Muscle layer of colon (tissue), 2 donors: ENCODE measurements around the gene CCL15.

Experiments
- H3K27ac ChIP-seq: one replicate; pipeline ENCODE4 v1.7.0; 2013; ENCODE audit warnings: low read depth, mild to moderate bottlenecking, low read length, moderate library complexity
- H3K27me3 ChIP-seq, 2 donors: one replicate each; pipeline ENCODE4 v1.7.0; 2013; ENCODE audit warnings: low read length in 2 of 2, mild to moderate bottlenecking in 2 of 2; ENCODE audit not compliant: insufficient read depth in 2 of 2, control insufficient read depth in 1 of 2
- H3K36me3 ChIP-seq: one replicate; pipeline ENCODE4 v1.7.0; 2013; ENCODE audit warnings: mild to moderate bottlenecking, low read length; ENCODE audit not compliant: insufficient read depth
- H3K4me1 ChIP-seq: one replicate; pipeline ENCODE4 v1.7.0; 2013; ENCODE audit warnings: mild to moderate bottlenecking, low read length; ENCODE audit not compliant: insufficient read depth
- H3K4me3 ChIP-seq, 2 donors: one replicate each; pipeline ENCODE4 v1.7.0; 2013; ENCODE audit warnings: low read length in 2 of 2, low read depth in 1 of 2, mild to moderate bottlenecking in 1 of 2, moderate library complexity in 1 of 2
- H3K9ac ChIP-seq: one replicate; pipeline ENCODE4 v1.7.0; 2013; ENCODE audit warnings: low read length
- H3K9me3 ChIP-seq: one replicate; pipeline ENCODE4 v1.7.0; 2013; ENCODE audit warnings: mild to moderate bottlenecking, low read length
- donor health status: abdominal sarcoma.
- donor health status: Adenocarcinoma of cecum.

Gene CCL15, protein sequence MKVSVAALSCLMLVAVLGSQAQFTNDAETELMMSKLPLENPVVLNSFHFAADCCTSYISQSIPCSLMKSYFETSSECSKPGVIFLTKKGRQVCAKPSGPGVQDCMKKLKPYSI

DNA sequence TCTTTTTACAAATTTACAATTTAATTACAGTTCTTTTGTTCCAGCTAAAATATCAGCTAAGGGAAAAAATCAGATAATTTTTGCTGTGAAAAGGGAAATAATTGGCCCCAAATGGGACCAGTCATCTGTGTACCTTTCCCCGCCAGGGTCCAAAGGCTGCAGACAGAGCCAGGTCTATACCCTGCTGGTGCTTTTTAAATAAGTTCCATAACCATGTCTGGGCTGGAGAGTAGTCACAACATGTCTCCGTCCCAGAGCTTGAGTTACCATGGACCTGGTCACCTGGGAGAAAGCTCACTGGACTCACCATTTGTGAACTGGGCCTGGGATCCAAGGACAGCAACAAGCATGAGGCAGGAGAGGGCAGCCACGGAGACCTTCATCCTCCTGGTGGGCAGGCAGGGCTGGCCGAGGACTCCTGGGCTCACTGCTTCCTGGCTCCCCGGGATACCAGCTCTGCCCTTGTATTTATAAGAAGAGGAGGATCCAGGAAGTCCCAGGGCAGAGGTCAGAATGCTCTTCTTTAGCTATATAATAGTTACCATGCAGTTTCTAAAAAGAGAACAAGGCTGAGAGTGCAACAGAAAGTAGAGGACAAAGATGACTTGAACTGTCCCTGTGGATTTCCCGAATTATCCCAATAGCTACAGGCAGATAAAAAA, at the start of gene CCL15:
Gene CCL15, minus strand, starts transcription at position 444 of the 662 bp plus-strand sequence. Its CDS starts 61 bp downstream, at position 383.
- no peak within 1 kb of the TSS for H3K9ac ChIP-seq
- H3K4me1 ChIP-seq, result no peaks in the 10 kb centered on the region

DNA sequence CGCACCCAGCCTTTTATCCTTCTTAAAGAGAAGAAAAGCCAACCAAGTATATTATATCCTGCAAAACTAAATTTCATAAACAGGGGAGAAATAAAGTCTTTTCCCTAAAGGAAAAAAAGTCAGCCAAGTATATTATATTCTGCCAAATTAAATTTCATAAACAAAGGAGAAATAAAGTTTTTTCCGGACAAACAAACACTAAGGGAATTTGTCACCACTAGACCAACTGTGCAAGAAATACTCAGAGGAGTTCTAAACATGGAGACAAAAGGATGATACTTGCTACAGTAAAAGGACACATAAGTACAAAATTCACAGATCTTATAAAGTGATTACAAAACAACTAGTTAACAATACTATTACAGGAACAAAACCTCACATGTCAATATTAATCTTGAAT, 48.3 kb upstream of the CCL15 start:
- no peaks in the 10 kb centered on the region for H3K27me3 ChIP-seq
- H3K36me3 ChIP-seq, result no peaks in the 10 kb centered on the region
- H3K4me1 ChIP-seq, result no peaks in the 10 kb centered on the region
- no peak overlapping the region for H3K4me3 ChIP-seq
- no peak overlapping the region for H3K9ac ChIP-seq
- no peak overlapping the region for H3K27ac ChIP-seq
- H3K9me3 ChIP-seq, result peaks cover 6% of the 10 kb centered on the region

More for the DNA sequence above, at the start of gene CCL15:
- H3K9me3 ChIP-seq, result no peaks in the 10 kb centered on the region
- H3K4me3 ChIP-seq, result no peak within 1 kb of the TSS
- no peaks in the 10 kb centered on the region for H3K36me3 ChIP-seq
- H3K27ac ChIP-seq, result no peak within 1 kb of the TSS
- no peaks in the 10 kb centered on the region for H3K27me3 ChIP-seq

DNA sequence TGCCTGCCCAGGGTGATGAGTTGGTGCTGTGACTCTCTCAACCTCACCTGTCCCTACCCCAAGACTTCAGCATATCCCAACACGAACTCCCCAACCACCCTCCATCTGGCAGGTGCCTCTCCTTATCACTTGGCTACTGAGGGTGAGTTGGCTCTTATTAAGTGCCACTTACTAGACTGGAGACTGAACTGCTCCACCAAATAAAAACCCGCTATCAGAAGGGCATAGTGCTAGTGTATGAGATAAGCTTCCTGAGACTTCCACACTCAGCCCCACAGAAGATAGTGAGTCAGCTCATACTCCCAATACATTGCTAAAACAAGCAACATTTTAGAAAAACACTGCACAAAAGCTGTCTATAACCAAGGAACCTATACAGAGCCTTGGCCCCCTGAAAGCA, 46.7 kb upstream of the CCL15 start:
- Histone ChIP-seq H3K36me3 (no peaks in the 10 kb centered on the region), H3K4me3 (no peak overlapping the region), H3K27me3 (no peaks in the 10 kb centered on the region), H3K9ac (no peak overlapping the region), H3K4me1 (no peaks in the 10 kb centered on the region), H3K9me3 (peaks cover 6% of the 10 kb centered on the region), H3K27ac (no peak overlapping the region)

DNA sequence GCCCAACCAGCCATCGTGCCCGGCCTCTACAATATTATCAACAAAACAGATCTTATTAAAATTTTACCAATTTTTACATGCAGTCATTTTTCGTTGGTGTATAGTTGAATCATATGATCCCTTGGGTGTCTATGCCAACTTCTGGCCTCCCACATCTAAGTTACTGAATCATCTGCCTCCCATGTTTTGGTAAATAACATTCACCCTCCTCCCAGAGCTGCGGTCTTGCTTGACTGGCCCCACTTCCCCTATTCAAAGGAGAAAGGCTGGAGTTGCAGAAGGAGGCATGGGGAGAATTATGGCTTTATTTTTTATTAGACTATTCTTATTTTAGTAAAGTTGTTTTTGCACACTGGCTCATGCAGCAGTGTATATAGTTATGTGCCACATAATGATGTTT, 34.9 kb upstream of the CCL15 start:
- H3K27me3 ChIP-seq, result no peaks in the 10 kb centered on the region
- no peaks in the 10 kb centered on the region for H3K36me3 ChIP-seq
- H3K27ac ChIP-seq, result no peak overlapping the region
- H3K9ac ChIP-seq, result no peak overlapping the region
- H3K4me3 ChIP-seq, result no peak overlapping the region
- no peaks in the 10 kb centered on the region for H3K9me3 ChIP-seq
- H3K4me1 ChIP-seq, result no peaks in the 10 kb centered on the region

DNA sequence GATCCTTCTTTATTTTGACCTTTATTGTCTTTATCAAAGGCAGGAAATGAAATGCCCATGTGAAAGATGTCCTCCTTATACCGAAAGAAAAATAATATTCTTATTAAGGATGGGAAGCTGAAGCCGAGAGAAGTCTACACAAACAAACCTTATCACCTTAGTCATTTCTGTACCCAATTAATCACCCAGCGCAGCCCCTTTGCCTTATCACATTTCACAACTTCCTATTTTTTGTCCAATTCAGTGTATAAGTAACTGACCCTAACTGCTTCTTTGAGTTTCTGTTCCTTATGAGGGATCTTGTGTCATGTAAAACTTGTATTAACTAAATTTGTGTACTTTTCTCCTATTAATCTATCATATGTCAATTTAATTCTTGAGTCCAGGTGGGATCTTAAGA, 32.8 kb upstream of the CCL15 start:
- Histone ChIP-seq H3K4me1 (no peaks in the 10 kb centered on the region), H3K4me3 (no peak overlapping the region), H3K27ac (no peak overlapping the region), H3K9ac (no peak overlapping the region), H3K27me3 (no peaks in the 10 kb centered on the region), H3K9me3 (no peaks in the 10 kb centered on the region), H3K36me3 (no peaks in the 10 kb centered on the region)

DNA sequence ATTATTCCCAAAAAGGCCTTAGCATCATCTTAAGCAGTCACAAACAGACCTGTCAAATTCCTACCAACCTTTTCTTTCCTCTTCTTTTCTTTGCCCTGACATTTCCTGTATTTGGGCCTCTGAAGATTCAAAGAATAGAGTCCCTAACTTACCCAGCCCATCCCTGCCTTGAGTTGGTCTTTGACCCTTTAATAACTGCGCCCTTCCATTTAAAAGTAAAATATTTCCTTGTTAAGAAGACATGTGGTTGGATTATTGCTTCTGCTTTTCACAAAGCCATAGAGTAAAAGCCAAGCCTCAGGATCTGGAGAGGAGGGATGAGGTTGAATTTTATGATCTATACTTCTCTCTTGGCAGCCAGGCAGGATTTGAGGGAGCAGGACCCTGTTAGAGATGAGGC, 29.6 kb upstream of the CCL15 start:
- no peaks in the 10 kb centered on the region for H3K27me3 ChIP-seq
- no peaks in the 10 kb centered on the region for H3K36me3 ChIP-seq
- H3K27ac ChIP-seq, result no peak overlapping the region

DNA sequence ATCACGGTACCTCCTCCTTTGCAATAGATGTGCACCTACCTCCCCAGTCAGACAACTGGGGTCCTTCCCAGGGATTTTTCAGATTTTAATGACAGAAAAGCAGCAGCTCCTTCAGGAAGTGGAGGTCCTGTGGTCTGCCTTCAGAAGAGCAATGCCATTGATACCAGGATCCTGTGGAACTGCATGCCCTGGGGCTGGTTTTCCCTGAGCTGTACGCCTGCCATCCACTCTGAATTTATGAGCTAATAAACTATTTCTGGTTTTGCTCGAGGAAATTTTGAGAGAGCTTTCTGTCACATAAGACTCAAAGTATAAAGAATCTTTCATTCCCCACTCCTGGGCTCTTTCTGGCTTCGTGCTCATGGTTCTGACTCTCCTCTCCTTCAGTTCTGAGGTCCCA, 26.4 kb upstream of the CCL15 start:
- Histone ChIP-seq H3K27me3 (no peaks in the 10 kb centered on the region), H3K27ac (no peak overlapping the region), H3K9me3 (no peaks in the 10 kb centered on the region), H3K4me1 (no peaks in the 10 kb centered on the region), H3K4me3 (no peak overlapping the region), H3K36me3 (no peaks in the 10 kb centered on the region), H3K9ac (no peak overlapping the region)

More for the DNA sequence above, 29.6 kb upstream of the CCL15 start:
- Histone ChIP-seq H3K4me1 (no peaks in the 10 kb centered on the region), H3K9me3 (no peaks in the 10 kb centered on the region), H3K9ac (no peak overlapping the region), H3K4me3 (no peak overlapping the region)

DNA sequence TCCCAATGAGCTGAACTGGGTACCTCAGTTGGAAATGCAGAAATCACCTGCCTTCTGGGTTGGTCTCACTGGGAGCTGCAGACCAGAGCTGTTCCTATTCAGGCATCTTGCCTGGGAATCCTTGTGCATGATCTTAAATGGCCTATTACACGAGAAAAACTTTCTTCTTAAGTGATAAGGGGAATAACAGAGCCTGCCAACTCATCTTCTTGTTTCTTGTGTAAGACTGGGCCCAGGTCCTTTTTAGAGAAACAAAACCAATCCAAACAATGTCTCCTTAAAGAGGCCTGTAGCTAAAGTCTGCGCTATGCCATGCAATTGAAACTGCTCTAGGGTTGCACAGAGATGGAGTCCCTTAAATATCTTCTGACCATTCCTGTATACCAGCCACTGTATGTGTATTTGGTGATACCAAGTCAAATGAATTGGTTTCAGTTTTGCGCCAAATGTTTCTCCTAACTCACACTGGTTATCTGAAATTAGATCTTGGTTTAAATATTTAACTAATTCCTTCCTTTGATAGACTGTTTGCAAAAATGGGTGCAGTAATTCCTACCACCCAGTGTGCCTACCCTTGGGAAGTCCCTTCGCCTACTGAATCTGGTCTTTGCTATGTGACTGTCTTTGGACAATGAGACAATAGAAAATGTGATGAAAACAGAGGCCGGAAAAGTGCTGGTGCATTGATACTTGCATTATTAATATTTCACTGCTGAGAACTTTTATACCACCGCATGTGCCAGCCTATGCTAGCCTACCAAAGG, 22.9 kb upstream of the CCL15 start:
- Histone ChIP-seq H3K36me3 (no peaks in the 10 kb centered on the region), H3K9ac (no peak overlapping the region), H3K27me3 (no peaks in the 10 kb centered on the region), H3K4me1 (no peaks in the 10 kb centered on the region), H3K9me3 (no peaks in the 10 kb centered on the region), H3K4me3 (no peak overlapping the region), H3K27ac (no peak overlapping the region)

DNA sequence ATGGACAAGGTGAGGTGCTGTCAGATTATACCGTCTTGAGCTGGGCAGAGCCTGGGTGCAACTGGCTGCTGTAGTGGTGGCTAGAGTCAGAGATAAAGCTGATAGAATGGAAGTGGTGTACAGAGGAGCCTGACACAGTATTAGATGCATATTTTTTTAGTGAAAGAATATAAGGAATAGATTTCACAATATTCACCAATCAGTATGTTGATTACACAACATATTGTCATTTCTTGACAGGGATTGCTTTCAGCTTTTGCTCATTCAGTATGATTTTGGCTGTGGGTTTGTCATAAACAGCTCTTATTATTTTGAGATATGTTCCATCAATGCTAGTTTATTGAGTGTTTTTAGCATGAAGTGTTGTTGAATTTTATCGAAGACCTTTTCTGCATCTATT, 18.1 kb upstream of the CCL15 start:
- H3K9ac ChIP-seq, result no peak overlapping the region
- H3K27me3 ChIP-seq, result no peaks in the 10 kb centered on the region
- H3K9me3 ChIP-seq, result no peaks in the 10 kb centered on the region
- no peak overlapping the region for H3K27ac ChIP-seq
- H3K4me3 ChIP-seq, result no peak overlapping the region
- no peaks in the 10 kb centered on the region for H3K36me3 ChIP-seq
- no peaks in the 10 kb centered on the region for H3K4me1 ChIP-seq

DNA sequence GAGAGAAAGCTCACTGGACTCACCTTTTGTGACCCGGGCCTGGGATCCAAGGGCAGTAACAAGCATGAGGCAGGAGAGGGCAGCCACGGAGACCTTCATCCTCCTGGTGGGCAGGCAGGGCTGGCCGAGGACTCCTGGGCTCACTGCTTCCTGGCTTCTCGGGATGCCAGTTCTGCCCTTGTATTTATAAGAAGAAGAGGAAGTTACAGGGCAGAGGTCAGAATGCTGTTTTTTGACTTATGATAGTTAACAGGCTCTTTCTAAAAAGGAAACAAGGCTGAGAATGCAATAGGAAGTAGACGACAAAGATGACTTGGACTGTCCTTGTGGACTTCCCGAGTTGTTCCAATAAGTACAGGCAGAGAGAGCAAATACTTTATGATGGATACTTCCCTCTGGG, 16.4 kb upstream of the CCL15 start, which contains the start of gene CCL23:
Gene CCL23, minus strand, starts transcription at position 174 of the 400 bp plus-strand sequence. Its CDS starts 75 bp downstream, at position 99.
- Histone ChIP-seq H3K27ac (no peak within 1 kb of the TSS), H3K4me1 (no peaks in the 10 kb centered on the region), H3K4me3 (no peak within 1 kb of the TSS), H3K36me3 (no peaks in the 10 kb centered on the region), H3K27me3 (no peaks in the 10 kb centered on the region), H3K9me3 (no peaks in the 10 kb centered on the region), H3K9ac (no peak within 1 kb of the TSS)

DNA sequence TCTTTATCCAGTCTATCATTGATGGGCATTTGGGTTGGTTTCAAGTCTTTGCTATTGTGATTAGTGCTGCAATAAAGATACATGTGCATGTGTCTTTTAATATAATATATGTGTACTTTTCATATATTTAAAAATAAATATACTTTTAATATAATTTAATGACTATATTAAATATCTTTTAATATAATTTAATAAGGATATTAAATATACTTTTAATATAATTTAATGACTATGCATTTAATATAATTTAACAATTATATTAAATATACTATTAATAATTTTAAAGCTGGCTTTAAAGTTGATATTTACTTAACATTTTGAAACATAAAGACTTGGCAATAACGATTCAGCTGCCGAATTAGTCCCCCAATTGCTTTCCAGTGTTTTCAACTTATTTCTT, 15.2 kb upstream of the CCL15 start:
- Histone ChIP-seq H3K36me3 (no peaks in the 10 kb centered on the region), H3K4me1 (no peaks in the 10 kb centered on the region), H3K9ac (no peak overlapping the region), H3K9me3 (peaks cover 6% of the 10 kb centered on the region), H3K27me3 (no peaks in the 10 kb centered on the region), H3K27ac (no peak overlapping the region), H3K4me3 (no peak overlapping the region)
